Measurements from ENCODE around the gene CTNNBL1.
A peak's percentile ranks its signal among the peaks of the same experiment; 100 is the strongest.
"Not testable (repeated sequence)": the region's sequence is repeated elsewhere in the genome, so short reads cannot be mapped to it uniquely, and the experiment has no call there.

Gene CTNNBL1

GRCh38 chr20:37693635-37694626 lies at the start of gene CTNNBL1:
CTNNBL1 (plus strand) TSS chr20:37694030; CDS start chr20:37694123, 93 bp downstream.
- peak; percentile 97 for ATAC-seq

DNA sequence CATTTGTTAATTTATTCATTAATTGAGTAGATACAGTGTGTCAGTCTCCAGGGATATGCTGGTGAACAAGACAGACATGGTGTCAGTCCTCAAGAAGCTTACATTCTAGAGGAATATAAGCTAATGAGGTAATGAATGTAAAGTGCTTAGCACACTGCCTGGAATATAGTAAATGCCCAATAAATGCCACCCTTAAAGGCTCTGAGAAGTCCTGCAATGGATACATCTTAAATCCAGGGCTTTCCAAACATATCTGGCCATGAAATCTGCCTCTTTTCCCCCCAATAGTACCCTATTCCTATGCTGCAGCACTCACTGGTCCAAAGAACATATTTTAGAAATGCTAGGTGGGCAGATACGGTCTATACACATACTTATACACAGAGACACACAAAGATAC lies 49.2 kb upstream of the CTNNBL1 start:
- DNase-seq (ENCODE audit: low spot score in 2 of 2) (no peak), ATAC-seq (no peak)
- Mint-ChIP-seq H3K9me3 (no peaks in the 10 kb centered on the region), H3K4me3 (no peak overlapping the region), H3K27ac (no peak overlapping the region), H3K4me1 (peaks cover 4% of the 10 kb centered on the region), H3K36me3 (no peaks in the 10 kb centered on the region)

More at GRCh38 chr20:37693635-37694626, at the start of gene CTNNBL1:
- Mint-ChIP-seq H3K27ac (peak within 1 kb of the TSS; percentile 96), H3K4me1 (peaks cover 32% of the 10 kb centered on the region), H3K9me3 (no peaks in the 10 kb centered on the region), H3K36me3 (peaks cover 17% of the 10 kb centered on the region), H3K4me3 (peak within 1 kb of the TSS; percentile 96)
- peak; percentile 84 to 96 for DNase-seq (ENCODE audit: low spot score in 2 of 2)

GRCh38 chr20:37647946-37648345 lies 45.9 kb upstream of the CTNNBL1 start:
- no peak for ATAC-seq
- H3K9me3 Mint-ChIP-seq, result no peaks in the 10 kb centered on the region
- no peaks in the 10 kb centered on the region for H3K36me3 Mint-ChIP-seq
- DNase-seq (ENCODE audit: low spot score in 2 of 2), result no peak
- peaks cover 5% of the 10 kb centered on the region for H3K4me1 Mint-ChIP-seq
- H3K4me3 Mint-ChIP-seq, result no peak overlapping the region
- no peak overlapping the region for H3K27ac Mint-ChIP-seq

DNA sequence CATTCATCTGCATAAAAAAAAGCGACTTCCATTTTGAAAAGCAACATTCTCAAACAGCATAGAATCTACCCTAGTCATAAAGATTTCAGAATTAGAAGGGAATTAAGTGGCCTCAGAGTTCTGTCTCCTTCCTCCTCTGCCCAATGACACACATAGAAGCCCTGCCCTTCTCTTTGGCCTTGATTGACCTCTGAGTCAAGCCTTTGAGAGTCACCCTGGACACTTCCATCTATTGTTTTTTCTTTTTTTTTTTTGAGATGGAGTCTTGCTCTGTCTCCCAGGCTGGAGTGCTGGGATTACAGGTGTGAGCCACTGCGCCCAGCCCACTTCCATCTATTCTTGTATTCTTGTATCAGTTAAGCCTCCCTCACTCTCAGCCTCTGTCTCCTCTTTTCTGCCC lies 44.8 kb upstream of the CTNNBL1 start:
- H3K4me3 Mint-ChIP-seq, result no peak overlapping the region
- DNase-seq (ENCODE audit: low spot score in 2 of 2), result no peak
- H3K27ac Mint-ChIP-seq, result no peak overlapping the region
- no peak for ATAC-seq
- H3K4me1 Mint-ChIP-seq, result peaks cover 5% of the 10 kb centered on the region
- no peaks in the 10 kb centered on the region for H3K36me3 Mint-ChIP-seq
- H3K9me3 Mint-ChIP-seq, result no peaks in the 10 kb centered on the region

GRCh38 chr20:37649676-37650370 lies 44.0 kb upstream of the CTNNBL1 start:
- Mint-ChIP-seq H3K9me3 (no peaks in the 10 kb centered on the region), H3K27ac (no peak overlapping the region), H3K4me3 (no peak overlapping the region), H3K36me3 (no peaks in the 10 kb centered on the region), H3K4me1 (peaks cover 5% of the 10 kb centered on the region)
- ATAC-seq, result no peak
- no peak for DNase-seq (ENCODE audit: low spot score in 2 of 2)

DNA sequence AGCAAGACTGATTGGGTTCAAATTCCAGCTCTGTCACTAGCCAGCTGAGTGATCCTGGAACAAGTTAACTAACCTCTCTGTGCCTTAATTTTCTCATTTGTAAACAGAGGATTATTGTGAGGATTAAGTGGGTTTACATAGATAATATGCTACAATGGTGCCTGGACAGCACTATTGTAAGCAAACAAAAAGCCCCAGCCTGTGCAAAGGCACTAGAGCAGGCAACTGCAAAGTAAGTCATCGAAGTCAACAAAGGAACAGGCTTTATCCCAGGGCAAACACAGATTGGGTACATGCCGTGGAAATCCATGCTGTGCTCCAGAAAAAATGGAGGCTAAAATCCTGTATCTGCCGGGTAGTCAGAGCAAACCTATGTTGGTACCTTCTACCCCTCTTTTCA lies 43.2 kb upstream of the CTNNBL1 start:
- Mint-ChIP-seq H3K9me3 (no peaks in the 10 kb centered on the region), H3K27ac (no peak overlapping the region), H3K4me3 (no peak overlapping the region), H3K4me1 (peaks cover 5% of the 10 kb centered on the region), H3K36me3 (no peaks in the 10 kb centered on the region)
- DNase-seq (ENCODE audit: low spot score in 2 of 2) (no peak), ATAC-seq (no peak)

DNA sequence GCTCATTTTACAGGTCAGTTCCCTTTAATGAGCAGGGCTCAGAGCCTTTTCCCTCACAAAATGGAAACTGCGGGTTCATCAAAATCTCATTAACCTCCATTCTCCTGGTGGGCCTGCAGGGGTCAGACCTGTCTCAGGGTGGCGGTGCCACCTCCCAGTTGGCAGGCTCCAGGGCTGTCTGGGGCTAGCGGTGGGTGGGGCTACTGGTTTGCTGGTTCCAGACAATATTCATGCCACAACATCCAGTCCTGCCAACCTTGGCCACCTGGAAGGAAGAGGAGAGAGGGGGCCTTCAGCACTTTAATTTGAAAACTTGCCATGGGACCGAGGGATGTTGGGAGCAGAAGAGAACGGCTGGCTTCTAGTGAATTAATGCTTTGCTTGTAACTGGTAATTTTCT lies 41.9 kb upstream of the CTNNBL1 start:
- no peaks in the 10 kb centered on the region for H3K9me3 Mint-ChIP-seq
- no peak for DNase-seq (ENCODE audit: low spot score in 2 of 2)
- H3K4me3 Mint-ChIP-seq, result no peak overlapping the region
- H3K36me3 Mint-ChIP-seq, result no peaks in the 10 kb centered on the region
- H3K27ac Mint-ChIP-seq, result no peak overlapping the region
- peak; percentile 79 for ATAC-seq
- H3K4me1 Mint-ChIP-seq, result peaks cover 5% of the 10 kb centered on the region

DNA sequence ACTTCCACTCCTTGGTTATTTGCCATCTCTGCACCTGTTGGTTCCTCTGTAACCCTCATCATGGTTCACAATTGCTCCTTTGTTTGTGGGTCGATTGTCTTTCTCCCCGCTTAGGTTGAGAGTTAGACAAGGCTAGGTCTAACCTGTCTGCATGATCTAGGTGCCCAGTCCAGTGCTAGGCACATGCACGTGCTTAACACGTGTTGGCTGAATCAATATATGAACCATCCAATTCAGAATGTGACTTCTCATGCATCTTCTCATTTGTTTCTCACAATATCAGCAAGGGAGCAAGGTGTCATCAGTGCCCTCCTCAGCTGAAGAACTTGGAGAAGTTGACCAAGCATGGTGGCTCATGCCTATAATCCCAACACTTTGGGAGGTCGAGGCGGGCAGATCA lies 36.9 kb upstream of the CTNNBL1 start:
- Mint-ChIP-seq H3K9me3 (no peaks in the 10 kb centered on the region), H3K4me3 (no peak overlapping the region), H3K27ac (no peak overlapping the region), H3K4me1 (peaks cover under 1% of the 10 kb centered on the region), H3K36me3 (no peaks in the 10 kb centered on the region)
- no peak for DNase-seq (ENCODE audit: low spot score in 2 of 2)
- no peak for ATAC-seq

DNA sequence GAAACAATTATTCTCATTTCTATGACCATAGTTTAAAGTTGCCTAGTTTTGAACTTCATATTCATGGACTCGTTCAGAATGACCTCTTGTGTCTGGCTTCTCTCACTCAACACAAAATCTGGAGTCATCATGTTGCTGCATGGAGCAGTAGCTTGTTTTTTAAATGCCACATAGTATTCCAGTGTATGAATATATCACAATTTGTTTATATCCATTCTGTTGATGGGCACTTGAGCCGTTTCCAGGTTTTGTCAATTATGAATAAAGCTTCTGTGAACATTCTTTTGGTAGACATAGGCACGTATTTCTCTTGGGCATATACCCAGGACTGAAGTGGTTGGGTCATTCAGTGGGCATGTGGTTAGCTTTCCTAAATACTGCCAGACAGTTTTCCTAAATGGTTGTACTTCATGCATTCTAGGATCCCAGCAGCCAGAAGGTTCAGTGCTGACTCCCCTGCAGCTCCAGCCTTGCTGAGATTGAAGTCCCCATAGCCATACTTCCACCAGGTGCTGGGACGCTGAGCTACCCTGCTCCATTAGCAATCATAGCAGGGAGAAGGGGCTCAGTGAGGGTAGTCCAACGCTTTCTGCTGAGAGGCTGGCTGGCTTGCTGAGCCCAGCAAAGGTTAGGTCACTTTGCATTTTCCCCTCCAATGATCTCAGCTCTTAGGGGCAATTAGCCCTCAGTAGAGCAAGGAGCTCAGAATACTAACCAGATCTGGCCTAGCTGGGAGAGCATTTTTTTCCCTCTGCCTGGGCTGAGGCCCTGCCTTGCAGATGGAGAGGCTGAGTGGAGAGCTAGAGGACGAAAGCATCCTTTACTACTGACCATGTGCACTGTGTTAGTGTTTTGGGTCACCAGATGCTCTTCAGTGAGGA lies 35.7 kb upstream of the CTNNBL1 start:
- no peak overlapping the region for H3K27ac Mint-ChIP-seq
- ATAC-seq, result no peak

DNA sequence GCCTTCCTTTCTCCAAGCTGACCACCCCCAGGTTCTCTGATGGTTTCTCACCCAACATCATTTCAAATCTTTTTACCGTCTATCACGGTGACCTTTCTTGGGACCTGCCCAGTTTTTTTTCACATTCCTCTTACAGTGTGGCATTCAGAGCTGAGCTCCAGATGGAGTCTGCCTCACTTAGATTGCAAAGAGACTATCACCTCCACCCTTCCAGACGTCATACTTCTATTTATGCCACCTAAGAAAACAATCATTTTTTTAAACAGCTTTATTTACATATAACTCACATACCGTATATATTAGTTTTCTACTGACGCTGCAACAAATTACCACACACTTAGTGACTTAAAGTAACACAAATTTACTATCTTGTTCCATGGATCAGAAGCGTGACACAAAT lies 32.3 kb upstream of the CTNNBL1 start:
- no peak for ATAC-seq
- DNase-seq (ENCODE audit: low spot score in 2 of 2), result no peak
- Mint-ChIP-seq H3K4me1 (no peaks in the 10 kb centered on the region), H3K27ac (no peak overlapping the region), H3K36me3 (no peaks in the 10 kb centered on the region), H3K9me3 (peaks cover 3% of the 10 kb centered on the region), H3K4me3 (no peak overlapping the region)

More for the DNA sequence above, 35.7 kb upstream of the CTNNBL1 start:
- H3K36me3 Mint-ChIP-seq, result no peaks in the 10 kb centered on the region
- DNase-seq (ENCODE audit: low spot score in 2 of 2), result no peak
- no peaks in the 10 kb centered on the region for H3K9me3 Mint-ChIP-seq
- no peaks in the 10 kb centered on the region for H3K4me1 Mint-ChIP-seq
- H3K4me3 Mint-ChIP-seq, result no peak overlapping the region

DNA sequence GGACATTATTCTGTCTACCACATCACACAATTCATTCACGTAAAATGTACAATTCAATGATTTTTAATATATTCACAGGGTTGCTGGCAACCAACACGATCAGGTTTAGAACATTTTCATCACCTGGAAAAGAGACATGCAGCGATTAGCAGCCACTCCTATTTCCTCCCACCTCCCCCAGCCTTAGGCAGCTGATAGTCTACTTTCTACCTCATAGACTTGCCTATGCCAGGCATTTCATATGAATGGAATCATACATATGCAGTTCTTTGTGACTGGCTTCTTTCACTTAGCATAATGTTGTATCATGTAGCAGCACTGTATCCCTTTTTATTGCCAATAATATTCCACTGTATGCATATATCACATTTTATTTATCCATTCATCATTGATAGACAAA lies 31.5 kb upstream of the CTNNBL1 start:
- Mint-ChIP-seq H3K9me3 (peaks cover 3% of the 10 kb centered on the region), H3K36me3 (no peaks in the 10 kb centered on the region), H3K27ac (no peak overlapping the region), H3K4me3 (no peak overlapping the region), H3K4me1 (no peaks in the 10 kb centered on the region)
- no peak for ATAC-seq
- no peak for DNase-seq (ENCODE audit: low spot score in 2 of 2)

DNA sequence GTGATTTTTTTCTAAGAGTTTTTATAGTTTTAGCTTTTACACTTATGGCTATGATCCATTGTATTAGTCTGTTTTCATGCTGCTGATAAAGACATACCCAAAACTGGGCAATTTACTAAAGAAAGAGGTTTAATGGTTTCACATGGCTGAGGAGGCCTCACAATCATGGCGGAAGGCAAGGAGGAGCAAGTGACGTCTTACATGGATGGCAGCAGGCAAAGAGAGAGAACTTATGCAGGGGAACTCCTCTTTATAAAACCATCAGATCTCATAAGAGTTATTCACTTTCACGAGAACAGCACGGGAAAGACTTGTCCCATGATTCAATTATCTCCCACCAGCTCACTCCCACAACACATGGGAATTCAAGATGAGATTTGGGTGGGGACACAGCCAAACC lies 29.2 kb upstream of the CTNNBL1 start:
- H3K4me1 Mint-ChIP-seq; H3K4me3 Mint-ChIP-seq; DNase-seq (ENCODE audit: low spot score in 2 of 2); H3K36me3 Mint-ChIP-seq; ATAC-seq; H3K9me3 Mint-ChIP-seq; H3K27ac Mint-ChIP-seq: not testable (repeated sequence)

DNA sequence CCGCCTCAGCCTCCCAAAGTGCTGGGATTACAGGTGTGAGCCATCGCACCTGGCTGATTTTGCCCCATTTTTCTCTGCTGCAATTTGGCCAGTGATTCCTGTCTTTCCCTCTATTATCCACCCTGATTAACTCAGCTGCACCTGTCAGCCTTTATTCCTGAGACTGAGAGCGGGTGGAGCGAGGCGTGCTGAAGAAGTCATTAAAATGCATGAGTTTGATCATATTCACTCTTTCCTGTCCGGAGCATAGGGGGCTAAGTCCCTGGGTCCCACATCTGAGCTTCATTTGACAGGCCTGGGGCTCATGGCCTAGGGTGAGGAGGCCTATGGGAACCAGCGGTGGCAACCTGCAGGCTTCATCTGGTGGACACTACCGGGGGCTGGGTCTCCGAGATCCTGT lies 25.7 kb upstream of the CTNNBL1 start:
- DNase-seq (ENCODE audit: low spot score in 2 of 2) (no peak), ATAC-seq (no peak)
- peaks cover 3% of the 10 kb centered on the region for H3K9me3 Mint-ChIP-seq
- H3K4me3 Mint-ChIP-seq, result no peak overlapping the region
- peaks cover 7% of the 10 kb centered on the region for H3K4me1 Mint-ChIP-seq
- H3K27ac Mint-ChIP-seq, result no peak overlapping the region
- no peaks in the 10 kb centered on the region for H3K36me3 Mint-ChIP-seq

GRCh38 chr20:37669062-37669772 lies 24.6 kb upstream of the CTNNBL1 start:
- Mint-ChIP-seq H3K4me1 (peaks cover 7% of the 10 kb centered on the region), H3K4me3 (no peak overlapping the region), H3K36me3 (no peaks in the 10 kb centered on the region), H3K9me3 (peaks cover 3% of the 10 kb centered on the region), H3K27ac (no peak overlapping the region)
- DNase-seq (ENCODE audit: low spot score in 2 of 2), result no peak
- no peak for ATAC-seq

Data from stimulated activated effector memory CD8-positive, alpha-beta T cell treated with anti-CD3 and anti-CD28 coated beads, Interleukin-12 subunit alpha, Interleukin-12 subunit beta, amount 100 ng/mL, for 72 hours (primary cell).